OCI-LY1 (cell line): ENCODE measurements around the gene FAM13A.

Experiments used
- EZH2 ChIP-seq: fragments of 200-600 bp; sonication (generic), shearing (Covaris generic); IDR thresholded peaks from 2 replicates; pipeline ENCODE4 v1.8.0; 2017; ENCODE audit warnings: borderline replicate concordance, mixed run types, mild to moderate bottlenecking, antibody characterized with exemption, low read length, moderate library complexity, mixed read lengths
- TF ChIP-seq, protein P1 (sequence below): fragments of 200-600 bp; sonication (generic), shearing (Covaris generic); IDR thresholded peaks from 2 replicates; pipeline ENCODE4 v1.5.1; 2017; ENCODE audit warnings: mild to moderate bottlenecking, antibody characterized with exemption, low read length, moderate library complexity, mixed read lengths

DNA sequence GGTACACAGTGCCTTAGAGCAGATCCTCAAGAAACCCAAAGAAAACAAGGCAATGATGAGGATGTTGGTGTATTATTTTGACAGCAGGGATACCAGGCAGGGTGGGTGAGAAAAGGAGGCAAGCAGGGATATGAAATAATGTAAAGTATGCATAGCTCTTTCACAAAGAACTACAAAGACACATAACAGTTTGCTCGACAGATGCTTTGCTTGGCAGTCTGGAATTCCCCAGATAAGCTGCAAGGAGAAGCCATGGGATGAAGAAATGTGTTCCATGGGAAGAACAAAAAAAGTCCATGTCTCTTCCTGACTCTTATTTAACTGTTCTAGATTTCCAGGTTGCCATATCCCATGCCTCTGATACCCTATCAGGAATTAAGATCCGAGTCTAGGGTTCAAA is 75.4 kb downstream of the FAM13A start:
- TF ChIP-seq, protein P1, sequence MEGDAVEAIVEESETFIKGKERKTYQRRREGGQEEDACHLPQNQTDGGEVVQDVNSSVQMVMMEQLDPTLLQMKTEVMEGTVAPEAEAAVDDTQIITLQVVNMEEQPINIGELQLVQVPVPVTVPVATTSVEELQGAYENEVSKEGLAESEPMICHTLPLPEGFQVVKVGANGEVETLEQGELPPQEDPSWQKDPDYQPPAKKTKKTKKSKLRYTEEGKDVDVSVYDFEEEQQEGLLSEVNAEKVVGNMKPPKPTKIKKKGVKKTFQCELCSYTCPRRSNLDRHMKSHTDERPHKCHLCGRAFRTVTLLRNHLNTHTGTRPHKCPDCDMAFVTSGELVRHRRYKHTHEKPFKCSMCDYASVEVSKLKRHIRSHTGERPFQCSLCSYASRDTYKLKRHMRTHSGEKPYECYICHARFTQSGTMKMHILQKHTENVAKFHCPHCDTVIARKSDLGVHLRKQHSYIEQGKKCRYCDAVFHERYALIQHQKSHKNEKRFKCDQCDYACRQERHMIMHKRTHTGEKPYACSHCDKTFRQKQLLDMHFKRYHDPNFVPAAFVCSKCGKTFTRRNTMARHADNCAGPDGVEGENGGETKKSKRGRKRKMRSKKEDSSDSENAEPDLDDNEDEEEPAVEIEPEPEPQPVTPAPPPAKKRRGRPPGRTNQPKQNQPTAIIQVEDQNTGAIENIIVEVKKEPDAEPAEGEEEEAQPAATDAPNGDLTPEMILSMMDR = no peak
- TF ChIP-seq EZH2 = no peak
